ENCODE results near the gene TMEFF1.
"Not testable (repeated sequence)": the region's sequence is repeated elsewhere in the genome, so short reads cannot be mapped to it uniquely, and the experiment has no call there.

TMEFF1 gene

GRCh38 chr9:100472788-100473275 is at the start of gene TMEFF1:
TMEFF1 (plus strand) TSS chr9:100473149; CDS start chr9:100473545, 396 bp downstream.
- peak; percentile 53 for DNase-seq

GRCh38 chr9:100425758-100426157 is 47.2 kb upstream of the TMEFF1 start:
- DNase-seq, result no peak

DNA sequence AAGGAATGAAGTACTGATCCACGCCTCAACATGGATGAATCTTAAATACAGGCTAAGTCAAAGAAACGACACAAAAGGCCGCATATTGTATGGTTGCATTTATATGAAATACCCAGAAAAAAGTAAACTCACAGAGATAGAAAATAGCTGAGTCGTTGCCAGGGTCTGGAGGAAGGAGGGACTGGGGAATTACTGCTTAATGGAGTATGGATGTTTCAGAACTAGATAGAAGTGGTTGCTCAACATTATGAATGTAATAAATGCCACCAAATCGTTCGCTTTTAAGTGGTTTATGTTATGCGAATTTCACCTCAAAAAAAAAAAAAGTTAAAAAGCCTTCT is 46.8 kb upstream of the TMEFF1 start:
- DNase-seq, result no peak

DNA sequence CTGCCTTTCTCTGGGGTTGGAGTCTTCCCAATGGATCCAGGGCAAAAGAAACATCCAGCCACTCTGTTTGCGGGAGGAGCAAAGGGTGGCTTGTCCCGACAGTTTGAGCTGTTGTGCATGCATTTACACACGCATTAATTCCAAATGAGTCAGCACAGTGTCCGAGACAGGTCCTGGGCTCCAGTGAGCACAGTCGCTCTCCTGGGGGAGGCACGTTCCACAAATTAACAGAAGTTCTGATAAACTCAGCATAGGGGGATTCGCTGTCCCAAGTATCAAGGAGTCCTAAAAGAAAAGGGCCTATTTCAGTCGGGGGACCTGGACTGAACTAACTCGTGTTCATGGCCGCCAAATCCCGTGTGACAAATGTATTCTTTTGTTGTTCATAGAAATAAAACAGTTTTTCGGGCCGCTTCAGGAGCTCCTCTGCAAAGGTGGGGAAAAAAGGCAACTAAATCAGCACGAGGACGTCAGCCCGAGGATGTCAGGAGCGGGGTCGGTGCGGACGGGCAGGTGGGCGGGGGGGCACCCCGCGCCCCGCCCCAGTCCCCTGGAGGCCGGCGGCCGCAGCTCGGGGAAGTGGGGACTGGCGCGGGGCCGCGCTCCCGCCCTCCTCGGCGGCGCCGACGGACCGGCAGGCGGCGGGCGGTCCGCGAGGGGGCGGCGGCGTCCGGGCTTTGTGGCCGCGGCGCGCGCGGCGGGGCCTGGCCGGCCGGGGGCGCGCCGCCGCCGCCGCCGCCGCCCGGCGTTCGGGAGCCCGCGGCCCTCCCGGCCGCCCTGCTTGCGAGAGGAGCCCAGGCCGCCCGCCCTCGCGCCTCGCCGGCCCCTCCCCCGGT is 46.2 kb upstream of the TMEFF1 start, which contains the start of gene MSANTD3:
Gene MSANTD3 (plus strand): TSS at position 614 of the 836 bp plus-strand sequence. CDS start 14,796 bp downstream, outside the sequence.
- DNase-seq, result peak; percentile 62

- DNase-seq, result peak; percentile 17
These were observed 45.3 kb upstream of the TMEFF1 start for GRCh38 chr9:100427366-100428263.

GRCh38 chr9:100428871-100429654 is 43.9 kb upstream of the TMEFF1 start:
- DNase-seq, result no peak

DNA sequence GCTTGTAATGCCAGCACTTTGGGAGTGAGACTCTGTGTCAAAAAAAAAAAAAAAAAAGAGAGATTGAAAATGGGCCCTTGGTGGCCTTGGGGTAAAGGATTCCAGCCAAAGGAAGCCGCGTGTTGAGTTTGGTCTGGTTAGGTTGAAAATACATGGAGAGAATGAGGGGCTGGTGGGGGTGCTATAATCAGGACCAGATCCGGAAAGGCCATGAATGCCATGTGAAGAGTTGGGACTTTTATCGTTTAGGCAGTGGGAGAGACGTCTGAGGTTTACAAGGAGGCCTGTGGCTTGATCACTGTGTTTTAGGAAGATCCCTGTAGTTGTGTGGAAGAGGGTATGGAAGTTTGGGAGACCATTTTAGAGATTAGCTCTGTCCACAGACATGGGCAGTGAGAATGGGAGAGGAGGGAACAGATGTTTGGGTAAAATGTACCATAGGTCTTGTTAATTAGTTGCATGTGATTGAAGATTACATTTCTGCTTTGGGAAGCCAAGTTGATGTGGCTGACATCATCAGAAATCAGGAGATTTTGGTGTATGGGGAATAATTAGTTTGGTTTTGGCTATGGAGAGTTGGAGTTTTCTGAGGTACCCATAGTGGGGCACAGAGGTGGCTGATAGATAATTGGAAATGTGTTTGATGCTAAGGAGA is 42.5 kb upstream of the TMEFF1 start:
- no peak for DNase-seq

GRCh38 chr9:100431886-100432285 is 41.1 kb upstream of the TMEFF1 start:
- DNase-seq, result no peak

DNA sequence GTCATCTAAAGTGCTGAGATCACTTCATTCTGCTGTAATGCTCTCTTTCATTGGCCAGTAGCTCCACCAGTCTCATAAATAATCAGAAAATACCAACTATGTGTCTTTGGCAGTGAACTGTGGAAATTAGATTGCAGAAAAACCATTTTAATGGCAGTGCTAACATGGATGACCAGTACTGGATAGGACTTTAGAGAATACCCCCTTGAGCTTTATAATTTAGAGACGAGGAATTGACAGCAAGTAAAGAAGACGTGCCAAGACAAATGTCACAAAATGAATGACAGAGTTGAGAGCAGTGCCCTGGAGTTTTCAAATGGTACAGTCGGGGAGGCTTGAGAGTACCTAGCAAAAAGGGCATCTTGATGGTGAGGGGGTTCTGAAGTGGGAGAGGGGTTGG is 40.2 kb upstream of the TMEFF1 start:
- DNase-seq, result no peak

DNA sequence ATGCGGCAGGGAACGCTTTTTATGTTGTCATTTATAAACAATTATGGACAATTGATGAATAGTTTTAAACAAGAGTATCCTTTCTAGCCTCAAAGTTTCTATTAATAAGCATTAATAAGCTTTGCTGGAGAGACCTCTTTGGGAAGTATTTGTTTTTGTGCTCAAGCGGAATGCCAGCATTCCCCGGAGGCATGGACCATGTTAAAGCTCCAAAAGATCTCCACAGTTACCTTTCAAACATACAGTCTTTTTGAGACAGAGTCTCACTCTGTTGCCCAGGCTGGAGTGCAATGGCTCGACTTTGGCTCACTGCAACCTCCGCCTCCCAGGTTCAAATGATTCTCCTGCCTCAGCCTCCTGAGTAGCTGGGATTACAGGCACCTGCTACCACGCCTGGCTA is 36.4 kb upstream of the TMEFF1 start:
- no peak for DNase-seq

GRCh38 chr9:100437860-100438805 is 34.8 kb upstream of the TMEFF1 start:
- DNase-seq, result peak; percentile 28

DNA sequence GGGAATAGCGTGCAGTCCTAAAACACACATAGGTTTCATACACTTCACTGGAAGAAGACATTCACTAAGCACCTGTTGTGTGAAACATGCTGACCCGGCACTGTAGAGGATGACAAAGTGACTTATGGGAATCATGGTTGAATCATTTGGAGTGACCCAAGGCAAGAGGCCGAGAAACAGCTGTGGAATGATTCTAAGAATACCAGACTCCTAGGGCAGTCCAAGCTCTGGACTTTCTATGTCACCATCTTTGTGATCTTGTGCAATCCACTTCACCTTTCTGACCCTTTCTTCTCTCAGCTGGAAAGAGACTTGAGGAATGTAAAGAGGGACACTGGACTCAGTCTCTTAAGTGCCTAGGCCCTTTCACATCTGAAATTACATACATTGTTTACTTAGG is 32.9 kb upstream of the TMEFF1 start:
- no peak for DNase-seq

DNA sequence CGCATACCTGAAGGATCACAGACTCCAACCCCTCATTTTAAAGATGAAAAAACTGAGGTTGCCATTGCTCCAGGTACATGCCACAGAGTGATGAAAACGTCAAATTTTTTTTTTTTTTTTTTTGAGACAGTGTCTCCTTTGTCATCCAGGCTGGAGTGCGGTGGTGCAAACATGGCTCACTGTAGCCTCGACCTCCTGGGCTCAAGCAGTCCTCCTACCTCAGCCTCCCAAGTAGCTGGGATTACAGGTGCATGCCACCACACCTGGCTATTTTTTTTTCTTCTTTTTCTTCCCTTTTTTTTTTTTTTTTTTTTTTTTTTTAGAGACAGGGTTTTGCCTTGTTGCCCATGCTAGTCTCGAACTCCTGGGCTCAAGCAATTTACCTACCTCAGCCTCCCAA is 32.5 kb upstream of the TMEFF1 start:
- not testable (repeated sequence) for DNase-seq

DNA sequence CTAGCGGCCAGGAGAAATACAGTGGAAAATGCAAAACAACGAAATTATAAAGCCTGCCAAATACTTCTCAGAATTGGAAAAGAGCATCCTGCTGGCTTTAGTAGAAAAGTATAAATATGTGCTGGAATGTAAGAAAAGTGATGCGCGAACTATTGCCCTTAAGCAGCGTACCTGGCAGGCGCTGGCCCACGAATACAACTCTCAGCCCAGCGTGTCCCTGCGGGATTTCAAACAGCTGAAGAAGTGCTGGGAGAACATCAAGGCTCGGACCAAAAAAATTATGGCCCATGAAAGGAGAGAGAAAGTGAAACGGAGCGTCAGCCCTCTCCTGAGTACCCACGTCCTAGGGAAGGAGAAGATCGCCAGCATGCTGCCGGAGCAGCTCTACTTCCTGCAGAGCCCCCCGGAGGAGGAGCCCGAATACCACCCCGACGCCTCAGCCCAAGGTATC is 31.0 kb upstream of the TMEFF1 start:
- DNase-seq, result no peak

- DNase-seq, result no peak
These were observed 28.9 kb upstream of the TMEFF1 start for GRCh38 chr9:100443781-100444768.

DNA sequence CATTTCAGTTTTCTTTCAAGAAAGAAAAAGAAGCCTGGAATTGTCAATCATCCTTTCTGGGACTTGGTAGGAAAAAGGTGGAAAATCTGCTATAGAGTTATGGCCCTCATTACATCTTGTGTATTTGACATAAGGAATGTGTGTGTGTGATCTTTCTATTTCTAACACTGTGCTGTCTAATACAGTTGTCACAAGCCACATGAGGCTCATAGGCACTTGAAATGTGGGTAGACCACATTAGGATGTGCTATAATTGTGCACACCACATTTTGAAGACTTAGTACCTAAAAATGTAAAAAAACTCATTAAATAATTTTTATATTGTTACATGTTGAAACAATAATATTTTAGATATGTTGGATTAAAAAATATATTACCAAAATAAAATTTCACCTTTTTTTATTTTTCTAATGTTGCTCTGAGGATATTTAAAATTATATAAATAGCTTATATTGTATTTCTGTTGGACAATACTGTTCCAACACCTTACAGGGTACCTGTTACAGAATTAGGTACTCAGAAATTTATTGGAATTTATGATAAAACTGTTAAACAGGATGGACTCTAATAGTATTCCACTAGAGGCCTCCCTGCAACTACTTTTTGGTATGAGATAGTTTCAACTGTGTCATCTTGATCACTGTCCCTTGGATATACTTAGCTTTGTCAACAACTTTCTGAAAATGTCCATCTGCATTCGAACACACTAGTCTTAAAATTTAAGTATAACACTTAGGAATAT is 27.6 kb upstream of the TMEFF1 start:
- no peak for DNase-seq

GRCh38 chr9:100445903-100446549 is 26.9 kb upstream of the TMEFF1 start:
- no peak for DNase-seq

DNA sequence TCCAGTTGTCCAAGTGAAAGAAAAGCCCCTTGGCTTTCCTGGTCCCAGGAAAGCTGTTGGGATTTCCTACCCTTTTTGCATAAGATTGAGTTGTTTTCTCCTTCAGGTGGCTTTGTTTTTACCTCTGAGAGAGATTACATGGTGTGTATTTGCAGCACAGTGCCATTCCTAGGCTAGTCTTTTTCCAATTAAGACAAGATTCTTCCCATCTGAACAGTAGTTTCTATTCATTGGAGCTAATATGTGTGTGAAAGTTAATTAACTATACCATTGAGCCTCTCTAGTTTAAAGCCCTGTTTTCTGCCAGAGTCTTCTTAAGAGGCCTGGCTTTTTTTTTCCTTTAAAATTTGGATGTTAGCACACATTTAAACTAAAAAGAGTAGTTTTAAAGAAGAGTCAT is 25.9 kb upstream of the TMEFF1 start:
- no peak for DNase-seq

All from NCI-H1105 (cell line).